ENCODE data around the gene GPR61. TPM values are rescaled to one million over a fixed set of nuclear protein-coding genes. Genes with fewer than 3 reads are reported as not detected.

GPR61 gene
- total RNA-seq, 1 experiment from 2014 or later, result 0.48 TPM

DNA sequence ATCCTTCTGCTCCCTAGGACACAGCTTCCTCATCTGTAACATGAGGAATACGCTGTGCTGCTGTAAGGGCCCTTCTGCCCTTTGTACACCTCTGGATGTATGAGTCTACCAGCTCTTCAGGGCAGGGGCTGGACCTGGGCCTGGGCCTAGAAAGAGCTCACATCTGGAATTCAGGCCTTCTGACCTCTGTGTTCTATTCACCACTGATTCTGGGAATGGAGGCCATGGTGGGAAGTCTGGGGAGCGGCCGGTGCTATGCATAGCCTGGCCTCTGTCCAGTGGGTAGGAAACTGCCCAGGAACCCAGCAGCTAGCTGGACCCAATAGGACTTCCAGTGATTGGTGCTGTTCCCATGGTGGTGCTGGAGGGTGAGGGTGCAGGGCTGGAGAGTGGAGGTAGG is 11.0 kb upstream of the GPR61 start:
- Histone ChIP-seq H3T11ph (ENCODE audit: low read length) (no peak overlapping the region), H3K18ac (ENCODE audit: insufficient read length, low read depth, low read length) (no peak overlapping the region), H3K79me1 (ENCODE audit: insufficient read depth, low read depth, low read length, poor library complexity, severe bottlenecking) (no peaks in the 10 kb centered on the region), H3K27me3 (ENCODE audit: insufficient read depth, low read length) (no peaks in the 10 kb centered on the region), H3K27ac (ENCODE audit: insufficient read length, low read depth, low read length) (no peak overlapping the region), H4K8ac (replicated peaks; ENCODE audit: insufficient read length, low read depth, low read length) (no peak overlapping the region), H3K14ac (ENCODE audit: insufficient read depth, low read length) (no peak overlapping the region; the same call in 1 of the 2 replicates), H3K4me1 (ENCODE audit: insufficient read depth, low read length) (no peaks in the 10 kb centered on the region), H3K23ac (ENCODE audit: insufficient read length, low read depth, low read length) (no peak overlapping the region), H3K4me2 (ENCODE audit: insufficient read depth, insufficient read length, low read length) (no peak overlapping the region), H2BK15ac (ENCODE audit: low read depth, low read length) (no peak overlapping the region), H3K9me3 (ENCODE audit: control insufficient read depth, low read depth, low read length) (no peaks in the 10 kb centered on the region), H2BK12ac (ENCODE audit: insufficient read length, low read depth, low read length) (no peak overlapping the region), H3K9ac (ENCODE audit: extremely low read depth, insufficient read length, low read length) (no peak overlapping the region), H2AK5ac (ENCODE audit: insufficient read length, low read length) (no peak overlapping the region), H2AFZ (ENCODE audit: low read length) (no peak overlapping the region), H3K56ac (ENCODE audit: insufficient read length, low read depth, low read length) (no peak overlapping the region), H3K23me2 (ENCODE audit: insufficient read length, low read depth, low read length, poor library complexity, severe bottlenecking) (peaks cover 4% of the 10 kb centered on the region), H4K5ac (ENCODE audit: insufficient read length, low read depth, low read length) (no peak overlapping the region), H2BK5ac (ENCODE audit: insufficient read length, low read length) (no peak overlapping the region), H3K4ac (ENCODE audit: low read depth, low read length) (no peak overlapping the region), H4K20me1 (ENCODE audit: control insufficient read depth, insufficient read depth, insufficient read length) (no peaks in the 10 kb centered on the region), H2BK20ac (ENCODE audit: low read depth, low read length, poor library complexity, severe bottlenecking) (no peak overlapping the region), H4K91ac (ENCODE audit: insufficient read length, low read depth, low read length) (no peak overlapping the region), H3K79me2 (ENCODE audit: insufficient read depth, low read length) (no peaks in the 10 kb centered on the region), H2BK120ac (ENCODE audit: low read depth, low read length, poor library complexity, severe bottlenecking) (no peak overlapping the region)
- no CpG with 5 or more reads among the region's 3 CpGs for WGBS (ENCODE audit: extremely low coverage, insufficient read length, low lambda C conversion rate)
- Mint-ChIP-seq H3K27me3 (ENCODE audit: low read depth) (peaks cover 20% of the 10 kb centered on the region), H3K36me3 (ENCODE audit: insufficient read depth in 1 of 3, low read depth in 3 of 3) (no peaks in the 10 kb centered on the region), H3K4me3 (no peak overlapping the region), H3K27ac (no peak overlapping the region), H3K4me1 (peaks cover 4 to 8% of the 10 kb centered on the region in 2 experiments), H3K9me3 (no peaks in the 10 kb centered on the region; a peak in 1 of 5 replicates)
- TF ChIP-seq, protein P1, sequence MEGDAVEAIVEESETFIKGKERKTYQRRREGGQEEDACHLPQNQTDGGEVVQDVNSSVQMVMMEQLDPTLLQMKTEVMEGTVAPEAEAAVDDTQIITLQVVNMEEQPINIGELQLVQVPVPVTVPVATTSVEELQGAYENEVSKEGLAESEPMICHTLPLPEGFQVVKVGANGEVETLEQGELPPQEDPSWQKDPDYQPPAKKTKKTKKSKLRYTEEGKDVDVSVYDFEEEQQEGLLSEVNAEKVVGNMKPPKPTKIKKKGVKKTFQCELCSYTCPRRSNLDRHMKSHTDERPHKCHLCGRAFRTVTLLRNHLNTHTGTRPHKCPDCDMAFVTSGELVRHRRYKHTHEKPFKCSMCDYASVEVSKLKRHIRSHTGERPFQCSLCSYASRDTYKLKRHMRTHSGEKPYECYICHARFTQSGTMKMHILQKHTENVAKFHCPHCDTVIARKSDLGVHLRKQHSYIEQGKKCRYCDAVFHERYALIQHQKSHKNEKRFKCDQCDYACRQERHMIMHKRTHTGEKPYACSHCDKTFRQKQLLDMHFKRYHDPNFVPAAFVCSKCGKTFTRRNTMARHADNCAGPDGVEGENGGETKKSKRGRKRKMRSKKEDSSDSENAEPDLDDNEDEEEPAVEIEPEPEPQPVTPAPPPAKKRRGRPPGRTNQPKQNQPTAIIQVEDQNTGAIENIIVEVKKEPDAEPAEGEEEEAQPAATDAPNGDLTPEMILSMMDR (conservative IDR thresholded peaks at IDR 0.05), result no peak
- no peak for DNase-seq
